Measurements from ENCODE around the gene CORIN.

Gene CORIN

DNA sequence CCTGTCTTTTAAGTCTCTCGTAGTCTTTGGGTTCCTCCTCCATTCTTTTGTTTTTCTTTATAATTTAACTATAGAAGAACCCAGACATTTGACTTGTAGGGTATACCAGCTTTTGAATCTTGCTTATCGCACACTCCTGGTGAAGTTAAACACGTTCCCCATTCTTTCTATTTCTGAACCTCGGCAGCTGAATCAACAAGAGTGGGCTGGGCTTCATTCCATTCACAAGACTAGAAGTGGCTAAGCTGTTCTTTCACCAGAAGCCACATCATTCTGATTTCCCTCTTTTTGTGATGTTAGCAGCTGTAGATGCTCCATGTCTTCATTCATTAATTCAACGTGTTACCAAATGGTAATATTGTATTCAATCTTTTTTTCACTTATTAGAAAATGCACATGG, 167.9 kb downstream of the CORIN start:
- ChIA-PET CTCF (interaction anchor here (1.4 kb wide), 1 partner anchor 167 kb away, joined by 4 read pairs; no protein-coding TSS in a partner anchor), POLR2A (no interaction called here)
- no peak for DNase-seq (ENCODE audit: extremely low spot score)
- TF ChIP-seq HDGF (IDR thresholded peaks at IDR 0.05; ENCODE audit: borderline replicate concordance) (no peak), TARDBP (IDR thresholded peaks at IDR 0.05) (no peak), ELF4 (IDR thresholded peaks at IDR 0.05) (no peak), SP1 (IDR thresholded peaks at IDR 0.05) (no peak)

DNA sequence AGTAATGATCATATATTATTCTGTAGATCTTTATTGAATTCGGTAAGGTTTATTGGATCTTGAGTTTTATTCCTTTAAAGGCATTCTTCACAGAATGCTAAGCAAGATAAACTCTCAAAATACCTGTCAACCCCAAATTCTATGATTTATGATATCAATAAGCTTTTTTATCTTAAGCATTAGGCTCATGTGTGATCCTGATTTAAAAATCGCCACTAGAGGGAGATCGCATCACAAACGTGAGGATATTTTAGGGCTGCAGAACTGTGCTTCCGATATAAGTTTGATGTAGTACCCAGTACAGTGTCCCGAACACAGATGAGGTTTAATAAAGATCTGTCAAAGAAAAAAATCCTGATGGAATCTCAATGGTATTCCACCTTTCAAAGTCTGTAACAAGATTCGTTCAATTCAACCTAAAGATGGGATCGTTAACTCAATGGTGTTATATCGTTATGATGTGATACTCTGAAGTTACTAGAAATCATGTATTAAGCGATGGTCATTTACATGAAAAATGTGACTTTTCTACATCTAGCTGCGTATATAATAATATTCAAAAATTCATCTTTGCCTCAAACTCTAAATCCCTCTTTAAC, 169.0 kb downstream of the CORIN start:
- ChIA-PET POLR2A (no interaction called here), CTCF (interaction anchor here (0.6 to 1.4 kb wide), 4 partner anchors 133 to 990 kb away, joined by 4 to 7 read pairs (median 5); no protein-coding TSS in a partner anchor)
- no peak for TF ChIP-seq FOXA1 (IDR thresholded peaks at IDR 0.05)
- TF ChIP-seq FOXM1 (IDR thresholded peaks at IDR 0.05; ENCODE audit: borderline replicate concordance), result no peak
- TF ChIP-seq, protein P1, sequence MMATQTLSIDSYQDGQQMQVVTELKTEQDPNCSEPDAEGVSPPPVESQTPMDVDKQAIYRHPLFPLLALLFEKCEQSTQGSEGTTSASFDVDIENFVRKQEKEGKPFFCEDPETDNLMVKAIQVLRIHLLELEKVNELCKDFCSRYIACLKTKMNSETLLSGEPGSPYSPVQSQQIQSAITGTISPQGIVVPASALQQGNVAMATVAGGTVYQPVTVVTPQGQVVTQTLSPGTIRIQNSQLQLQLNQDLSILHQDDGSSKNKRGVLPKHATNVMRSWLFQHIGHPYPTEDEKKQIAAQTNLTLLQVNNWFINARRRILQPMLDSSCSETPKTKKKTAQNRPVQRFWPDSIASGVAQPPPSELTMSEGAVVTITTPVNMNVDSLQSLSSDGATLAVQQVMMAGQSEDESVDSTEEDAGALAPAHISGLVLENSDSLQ (IDR thresholded peaks at IDR 0.05), result peak; percentile 73; the same call in 1 of the 2 replicates
- peak; percentile 77 for TF ChIP-seq ZNF384 (IDR thresholded peaks at IDR 0.05)
- DNase-seq (ENCODE audit: extremely low spot score), result peak; percentile 26

DNA sequence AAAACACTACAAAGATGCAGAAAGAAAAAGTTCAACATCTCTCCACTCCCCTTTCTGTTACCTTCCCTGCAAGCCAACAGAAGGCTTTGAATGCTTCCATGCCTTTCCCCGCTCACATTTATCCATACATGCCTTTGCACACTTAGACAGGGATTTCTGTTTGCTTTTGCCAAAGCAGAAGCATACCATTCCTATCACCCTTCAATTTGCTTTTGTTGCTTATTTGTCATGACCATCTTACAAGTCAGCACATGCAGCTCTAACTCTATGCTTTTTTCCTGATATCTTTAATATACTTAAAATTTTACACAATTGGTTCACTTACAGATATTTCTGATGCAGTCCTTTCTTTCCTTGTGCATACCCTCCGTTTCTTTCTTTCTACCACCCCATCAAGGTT, 169.6 kb downstream of the CORIN start:
- CTCF ChIA-PET, result no interaction called here
- TF ChIP-seq HDGF (IDR thresholded peaks at IDR 0.05; ENCODE audit: borderline replicate concordance), result no peak
- no peak for DNase-seq (ENCODE audit: extremely low spot score)
- POLR2A ChIA-PET, result no interaction called here

DNA sequence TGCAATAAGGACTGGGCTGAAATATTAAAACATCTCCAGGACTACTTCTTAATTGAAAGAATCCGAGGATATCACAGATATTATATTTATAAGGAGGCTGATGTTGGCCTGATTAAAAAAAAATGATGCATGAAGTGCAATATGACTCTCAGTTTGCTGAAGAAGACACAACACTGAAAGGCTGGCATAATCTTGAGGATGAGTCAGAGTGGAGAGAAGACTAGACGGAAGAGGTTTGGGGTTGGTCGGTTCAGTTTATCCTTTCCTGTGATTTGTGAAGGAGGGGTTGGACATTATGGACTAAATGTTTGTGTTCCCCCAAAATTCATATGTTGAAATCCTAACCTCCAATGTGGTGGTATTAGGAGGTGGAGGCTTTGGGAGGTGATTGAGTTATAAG, 170.3 kb downstream of the CORIN start:
- ChIA-PET POLR2A (no interaction called here), CTCF (no interaction called here)
- no peak for TF ChIP-seq HDGF (IDR thresholded peaks at IDR 0.05; ENCODE audit: borderline replicate concordance)
- TF ChIP-seq ARNT (IDR thresholded peaks at IDR 0.05), result no peak
- TF ChIP-seq TARDBP (IDR thresholded peaks at IDR 0.05), result no peak
- no peak for TF ChIP-seq FOXM1 (IDR thresholded peaks at IDR 0.05; ENCODE audit: borderline replicate concordance)
- TF ChIP-seq SP1 (IDR thresholded peaks at IDR 0.05), result no peak
- TF ChIP-seq, protein P1 (IDR thresholded peaks at IDR 0.05), result no peak
- no peak for TF ChIP-seq SUZ12 (IDR thresholded peaks at IDR 0.05)
- no peak for TF ChIP-seq BHLHE40 (IDR thresholded peaks at IDR 0.05; ENCODE audit: borderline replicate concordance)
- no peak for TF ChIP-seq L3MBTL2 (conservative IDR thresholded peaks at IDR 0.05)
- TF ChIP-seq FOXA1 (IDR thresholded peaks at IDR 0.05), result no peak
- TF ChIP-seq ZNF384 (IDR thresholded peaks at IDR 0.05), result no peak
- TF ChIP-seq NFRKB (IDR thresholded peaks at IDR 0.05), result no peak
- no peak for TF ChIP-seq LEF1 (IDR thresholded peaks at IDR 0.05; ENCODE audit: borderline replicate concordance)
- TF ChIP-seq ELF4 (IDR thresholded peaks at IDR 0.05), result no peak
- no peak for TF ChIP-seq CTBP1 (IDR thresholded peaks at IDR 0.05; ENCODE audit: borderline replicate concordance)
- no peak for TF ChIP-seq FOXK2 (IDR thresholded peaks at IDR 0.05)
- DNase-seq (ENCODE audit: extremely low spot score), result no peak

DNA sequence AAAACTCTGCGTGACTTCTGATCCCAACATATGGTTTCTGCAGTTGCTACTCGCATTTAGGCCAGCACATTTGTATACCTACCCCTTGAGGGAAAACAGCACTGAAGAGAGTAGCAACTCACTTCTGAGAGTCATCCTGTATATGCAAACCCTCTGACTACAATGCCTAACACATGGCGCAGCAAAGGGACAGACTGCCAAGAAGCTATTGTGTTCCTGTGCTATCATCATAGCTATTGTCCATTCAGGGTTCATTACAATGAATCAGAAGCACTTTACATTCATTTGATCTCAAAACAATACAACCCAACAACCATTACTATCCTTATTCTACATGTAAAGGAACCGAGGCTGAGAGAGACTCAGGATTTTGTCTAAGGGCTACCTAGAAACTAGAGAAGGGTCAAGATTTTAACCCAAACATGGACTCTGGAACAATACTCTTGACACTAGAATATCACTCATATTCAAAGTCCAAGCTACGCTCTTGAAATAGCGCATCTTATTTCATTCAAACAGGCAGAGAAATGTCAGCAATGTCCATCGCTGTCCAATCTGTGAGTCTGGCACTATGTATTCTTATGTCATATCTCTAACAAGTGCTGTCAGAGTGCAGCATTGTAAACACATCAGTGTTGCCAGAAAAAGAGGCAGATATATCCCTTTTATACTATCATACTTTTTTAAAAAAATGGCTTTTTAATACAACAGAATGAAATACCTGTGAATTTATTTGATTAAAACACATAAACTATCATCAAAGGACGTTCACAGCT, 173.6 kb downstream of the CORIN start:
- CTCF ChIA-PET, result no interaction called here
- DNase-seq (ENCODE audit: extremely low spot score), result no peak
- POLR2A ChIA-PET, result no interaction called here
- TF ChIP-seq FOXK2 (IDR thresholded peaks at IDR 0.05) (no peak), ZNF384 (IDR thresholded peaks at IDR 0.05) (no peak), FOXA1 (IDR thresholded peaks at IDR 0.05) (no peak), HDGF (IDR thresholded peaks at IDR 0.05; ENCODE audit: borderline replicate concordance) (no peak), SUZ12 (IDR thresholded peaks at IDR 0.05) (no peak), FOXM1 (IDR thresholded peaks at IDR 0.05; ENCODE audit: borderline replicate concordance) (no peak), ARNT (IDR thresholded peaks at IDR 0.05) (no peak), L3MBTL2 (conservative IDR thresholded peaks at IDR 0.05) (no peak), ELF4 (IDR thresholded peaks at IDR 0.05) (no peak), TARDBP (IDR thresholded peaks at IDR 0.05) (no peak), CTBP1 (IDR thresholded peaks at IDR 0.05; ENCODE audit: borderline replicate concordance) (no peak), SP1 (IDR thresholded peaks at IDR 0.05) (no peak), BHLHE40 (IDR thresholded peaks at IDR 0.05; ENCODE audit: borderline replicate concordance) (no peak), LEF1 (IDR thresholded peaks at IDR 0.05; ENCODE audit: borderline replicate concordance) (no peak), NFRKB (IDR thresholded peaks at IDR 0.05) (no peak)
- TF ChIP-seq, protein P1 (IDR thresholded peaks at IDR 0.05), result no peak

DNA sequence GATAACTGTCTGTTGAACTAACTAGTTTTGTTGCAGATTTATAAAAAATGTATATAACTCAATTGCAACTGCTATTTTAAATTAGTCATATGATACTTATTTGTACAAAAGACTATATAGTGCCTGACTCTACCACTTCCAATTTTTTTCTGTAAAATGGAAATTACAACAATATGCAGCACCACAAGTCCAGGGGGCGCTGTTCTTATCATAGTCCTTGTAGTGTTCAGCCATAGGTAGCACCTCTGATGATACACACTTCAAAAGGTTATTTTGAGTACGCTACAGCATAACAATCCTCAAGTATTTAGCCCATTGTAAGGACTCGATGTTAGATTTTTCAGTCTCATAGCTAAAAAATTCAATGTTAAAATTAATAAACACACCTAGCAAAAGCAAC, 174.9 kb downstream of the CORIN start:
- TF ChIP-seq FOXM1 (IDR thresholded peaks at IDR 0.05; ENCODE audit: borderline replicate concordance) (no peak), TARDBP (IDR thresholded peaks at IDR 0.05) (no peak), HDGF (IDR thresholded peaks at IDR 0.05; ENCODE audit: borderline replicate concordance) (no peak), CTBP1 (IDR thresholded peaks at IDR 0.05; ENCODE audit: borderline replicate concordance) (no peak)
- TF ChIP-seq, protein P1 (IDR thresholded peaks at IDR 0.05), result no peak
- ChIA-PET CTCF (interaction anchor here (0.9 kb wide), 1 partner anchor 271 kb away, joined by 3 read pairs; no protein-coding TSS in a partner anchor), POLR2A (no interaction called here)
- DNase-seq (ENCODE audit: extremely low spot score), result no peak

Data from HEK293T (cell line).